HS-5 (cell line): ENCODE data around the gene COL9A2.

Source experiments
- DNase-seq: peaks from one replicate; pipeline ENCODE4 v3.0.0-alpha.2; 2012; ENCODE audit warnings: low read depth

COL9A2 gene

DNA sequence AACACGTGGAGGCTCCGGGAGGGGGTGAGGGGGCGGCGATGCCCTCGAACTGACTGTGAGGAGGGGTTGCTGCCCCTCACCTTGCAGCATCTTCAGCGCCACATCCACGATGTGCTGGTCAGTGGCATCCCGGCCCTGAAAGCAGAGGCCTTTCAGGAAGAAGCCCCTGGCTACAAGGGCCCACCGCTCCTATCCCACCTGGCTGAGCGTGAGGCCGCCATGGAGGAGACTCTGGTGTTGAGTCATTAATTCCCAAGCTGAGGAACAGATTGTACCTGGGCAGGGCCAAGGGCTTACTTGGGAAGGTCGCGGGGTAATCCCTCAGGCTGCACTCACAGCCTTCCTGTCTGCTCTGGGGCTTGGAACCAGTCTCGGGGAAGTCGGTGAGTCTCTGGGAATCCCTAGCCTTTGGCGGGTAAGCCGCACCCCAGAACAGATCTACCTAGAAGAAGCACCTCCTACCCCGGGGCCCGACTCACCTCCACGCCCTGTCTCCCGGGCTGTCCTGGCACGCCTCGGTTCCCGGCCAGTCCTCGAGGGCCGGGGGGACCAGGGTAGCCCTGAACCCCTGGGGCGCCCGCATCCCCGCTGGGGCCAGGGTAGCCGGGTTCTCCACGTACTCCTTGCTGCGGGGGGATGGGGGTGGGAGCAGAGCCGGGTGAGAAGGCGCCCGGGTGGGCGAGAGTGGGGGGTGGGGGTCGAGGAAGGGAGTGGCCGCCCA is 13.9 kb downstream of the COL9A2 start:
- no peak for DNase-seq

DNA sequence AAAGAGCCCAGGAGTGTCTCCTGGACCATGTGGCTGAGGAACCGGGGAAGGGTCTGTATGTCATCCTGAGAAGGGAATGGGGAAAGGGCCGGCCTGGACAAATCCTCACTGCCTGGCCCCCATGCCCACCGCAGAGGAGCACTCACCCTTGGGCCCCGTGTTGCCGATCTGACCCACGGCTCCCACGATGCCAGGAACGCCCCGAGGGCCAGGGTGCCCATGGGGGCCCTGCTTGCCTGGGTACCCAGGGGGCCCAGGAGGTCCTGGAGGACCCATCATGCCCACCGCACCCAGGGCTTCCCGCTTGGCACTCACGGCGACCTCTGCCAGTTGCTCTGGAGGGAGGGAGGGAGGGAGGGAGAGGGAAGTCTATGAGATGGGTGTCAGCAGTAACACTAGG is 14.6 kb downstream of the COL9A2 start:
- no peak for DNase-seq

DNA sequence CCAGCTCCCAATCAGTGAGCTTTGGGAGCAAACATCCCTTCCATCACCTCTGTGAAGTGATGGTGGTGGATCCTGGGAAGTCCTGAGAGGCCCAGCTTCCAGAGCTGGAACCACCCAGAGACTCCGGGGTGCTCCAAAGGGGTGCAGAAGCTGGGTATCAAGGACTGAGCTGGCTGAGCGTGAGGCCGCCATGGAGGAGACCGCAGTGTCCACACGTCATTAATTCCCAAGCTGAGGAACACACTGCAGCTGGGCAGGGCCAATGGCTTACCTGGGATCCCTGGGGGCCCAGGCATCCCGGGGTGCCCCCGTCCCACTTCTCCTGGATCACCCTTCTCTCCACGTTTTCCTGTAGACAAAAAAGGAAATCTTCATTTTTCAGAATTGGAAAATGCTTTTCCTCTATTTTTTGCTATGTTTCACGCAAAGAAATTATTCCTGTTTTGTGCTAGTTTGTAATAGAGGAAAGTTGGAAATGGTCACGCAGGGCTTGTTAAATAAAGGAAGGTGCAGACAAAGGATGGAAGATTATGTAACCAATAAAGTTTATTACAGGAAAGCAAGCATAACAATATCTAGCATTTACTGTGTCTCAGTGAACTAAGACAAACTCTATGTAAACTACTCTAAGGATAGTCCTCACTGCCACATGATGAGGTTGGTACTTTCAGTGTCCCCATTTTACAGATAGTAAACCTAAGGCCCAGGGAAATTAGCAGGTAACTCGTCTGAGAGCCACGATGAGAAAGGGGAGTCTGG is 15.4 kb downstream of the COL9A2 start:
- no peak for DNase-seq

GRCh38 chr1:40301066-40301465 is 16.0 kb downstream of the COL9A2 start:
- no peak for DNase-seq

- no peak for DNase-seq
These were observed 16.4 kb downstream of the COL9A2 start for GRCh38 chr1:40300651-40301050.

DNA sequence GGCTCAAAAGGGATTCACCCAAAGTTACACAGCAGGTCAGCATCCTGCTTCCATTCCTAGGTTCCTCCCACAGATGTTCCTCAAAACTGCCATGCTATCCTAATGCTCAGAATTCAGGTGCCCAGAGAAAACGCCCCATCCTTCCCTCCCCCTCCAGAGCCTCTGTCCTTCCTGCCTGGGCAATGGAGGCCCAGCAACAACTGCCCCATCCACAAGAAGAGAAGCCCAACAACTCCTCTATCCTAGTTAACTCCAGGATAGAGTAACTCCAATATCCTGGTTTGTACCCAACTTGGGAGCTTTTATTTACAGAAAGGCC is 16.9 kb downstream of the COL9A2 start:
- DNase-seq, result no peak

DNA sequence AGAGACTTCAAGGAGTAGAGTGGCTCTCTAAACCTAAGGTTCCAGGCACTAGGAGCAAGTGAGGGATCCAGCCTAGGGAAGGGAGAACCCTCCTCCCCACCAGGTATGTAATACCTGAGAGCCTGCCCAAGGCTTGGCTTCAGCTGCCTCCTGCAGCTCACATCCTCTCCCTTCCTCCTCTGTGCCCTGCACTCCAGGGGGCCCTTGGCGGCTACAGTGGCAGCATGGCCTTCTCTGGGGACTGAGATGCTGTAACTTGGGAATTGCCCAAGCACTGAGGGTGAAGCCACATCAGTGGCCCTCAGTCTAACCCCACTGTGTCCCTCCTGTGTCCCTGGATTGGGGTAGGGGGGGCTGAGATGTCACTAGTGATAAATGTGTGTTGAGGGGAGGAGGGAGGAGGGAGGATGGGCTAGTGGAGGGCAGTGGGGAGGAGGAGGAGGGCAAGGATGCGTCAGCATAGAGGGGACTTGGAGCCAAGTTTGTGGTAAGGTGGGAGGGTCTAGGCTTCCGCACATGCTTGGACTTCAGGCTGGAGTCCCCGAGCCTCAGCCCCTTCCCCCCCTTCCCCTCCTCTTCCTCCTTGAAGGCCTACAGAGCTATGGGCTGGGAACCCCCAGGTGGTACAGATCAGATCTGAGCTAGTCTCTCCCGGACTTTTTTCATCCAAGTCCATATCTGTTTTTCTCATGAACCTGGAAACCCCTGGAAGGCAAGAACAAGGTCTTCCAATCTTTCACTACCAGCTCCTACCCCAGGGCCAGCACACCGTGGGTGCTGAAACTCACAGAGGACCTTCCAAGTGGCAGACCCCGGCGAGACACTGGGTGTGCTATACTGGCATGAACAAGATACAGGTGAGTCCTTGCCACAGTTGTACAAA is 17.5 kb downstream of the COL9A2 start:
- DNase-seq, result no peak

DNA sequence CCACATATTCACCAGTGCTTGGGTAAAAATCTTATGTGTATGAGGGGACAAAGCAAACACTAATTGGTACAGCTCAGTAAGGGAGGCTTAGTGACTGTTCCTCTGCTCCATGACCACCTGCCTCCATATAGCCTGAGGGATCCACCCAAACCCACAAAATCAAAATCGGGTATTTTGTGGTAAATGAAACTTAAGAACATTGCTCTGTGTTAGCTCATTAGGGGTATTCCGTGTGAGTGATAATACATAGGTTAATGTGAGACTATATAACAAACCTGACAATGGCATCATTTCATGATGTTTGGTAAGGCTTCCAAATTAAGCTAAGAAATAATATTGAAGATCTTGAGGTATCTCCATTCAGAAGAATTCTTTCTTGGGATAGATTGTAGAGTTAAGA is 25.8 kb downstream of the COL9A2 start:
- DNase-seq, result no peak

DNA sequence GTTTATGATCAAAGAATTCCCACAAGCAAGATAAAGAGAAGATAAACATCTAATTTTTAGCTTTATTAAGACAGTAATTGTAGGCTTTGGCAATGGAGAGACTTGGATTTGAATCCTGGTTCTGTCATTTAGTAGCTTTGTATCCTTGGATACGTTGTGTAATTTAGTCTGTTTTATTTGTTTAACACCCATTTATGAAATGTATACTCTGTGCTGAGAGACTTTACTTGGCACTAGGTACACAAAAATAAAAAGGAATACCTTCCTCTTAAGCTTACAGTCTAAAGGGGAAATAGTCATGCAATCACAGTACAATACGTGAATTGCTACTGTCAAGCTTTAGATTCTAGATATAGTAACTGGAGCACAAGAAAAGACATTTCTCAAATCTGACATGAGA is 35.2 kb downstream of the COL9A2 start:
- DNase-seq, result no peak

DNA sequence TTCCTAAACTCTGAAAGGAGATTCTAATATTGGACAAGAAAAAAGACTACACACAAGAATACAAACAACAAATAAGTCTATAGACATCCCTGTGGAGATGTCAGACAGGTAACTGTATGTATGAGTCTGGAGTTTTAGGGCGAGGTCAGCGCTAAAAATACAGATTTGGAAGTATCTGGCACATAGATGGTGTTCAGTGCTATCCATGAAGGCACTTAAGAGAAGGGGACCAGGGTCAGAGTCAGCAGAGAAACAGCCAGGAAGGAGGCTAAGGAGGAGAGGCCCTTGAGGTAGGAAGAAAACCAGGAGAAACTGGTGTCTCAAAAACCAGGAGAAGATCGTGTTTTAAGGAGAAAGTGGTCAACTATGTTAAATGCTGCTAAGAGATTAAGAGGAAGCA is 41.0 kb downstream of the COL9A2 start:
- no peak for DNase-seq

GRCh38 chr1:40274331-40274730 is 42.8 kb downstream of the COL9A2 start:
- no peak for DNase-seq

DNA sequence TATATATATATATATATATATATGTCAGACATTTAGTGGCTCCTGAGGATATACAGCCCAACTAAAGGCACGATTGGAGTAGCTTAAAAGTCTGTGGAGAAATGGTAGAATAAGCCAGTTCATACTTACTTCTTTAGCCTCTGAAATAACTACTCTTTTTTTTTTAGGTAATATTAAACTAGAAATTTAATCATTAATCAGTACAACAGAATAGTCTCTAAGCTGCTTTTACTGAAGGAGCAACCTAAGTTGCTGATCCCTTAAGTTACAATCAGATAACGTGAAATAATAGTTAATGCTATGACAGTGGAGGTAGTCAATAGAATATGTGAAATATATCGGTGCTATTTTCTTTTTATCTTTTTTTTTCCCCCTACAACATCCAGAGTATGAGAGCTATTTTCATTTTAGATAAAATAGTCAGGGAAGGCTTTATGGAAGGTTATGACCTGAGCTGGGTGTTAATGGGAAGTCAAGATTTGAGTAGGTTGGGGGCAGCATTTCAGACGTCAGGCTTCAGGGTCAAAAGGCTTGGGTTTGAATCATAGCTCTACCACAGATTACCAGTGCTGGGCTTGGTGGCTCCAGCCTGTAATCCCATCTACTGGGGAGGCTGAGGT is 43.4 kb downstream of the COL9A2 start:
- DNase-seq, result no peak

DNA sequence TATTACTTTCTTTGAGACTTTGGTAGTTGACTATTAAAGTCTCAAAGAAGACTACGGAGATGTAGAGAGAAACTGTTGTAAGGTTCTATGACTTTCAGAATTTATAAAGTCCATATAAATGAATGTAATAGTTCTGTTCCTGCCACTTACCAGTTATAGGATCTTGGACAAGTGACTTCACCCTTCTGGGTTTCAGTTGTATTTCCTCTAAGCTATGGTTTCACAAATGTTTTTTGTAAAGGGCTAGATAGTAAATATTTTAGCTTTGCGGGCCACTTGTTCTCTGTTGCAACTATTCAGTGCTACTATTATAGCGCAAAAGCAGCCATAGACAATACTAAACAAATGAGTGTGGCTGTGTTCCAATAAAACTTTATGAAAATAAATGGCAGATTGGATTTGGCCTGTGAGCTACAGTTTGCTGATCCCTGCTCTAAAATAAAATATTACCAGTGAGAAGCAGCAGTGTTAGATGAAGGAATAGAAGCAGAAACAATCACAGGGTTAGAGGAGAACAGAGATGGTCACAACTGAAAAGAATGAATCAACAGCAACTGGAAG is 44.4 kb downstream of the COL9A2 start:
- no peak for DNase-seq

- no peak for DNase-seq
These were observed 46.8 kb downstream of the COL9A2 start for GRCh38 chr1:40270152-40270834.

- no peak for DNase-seq
These were observed 48.9 kb downstream of the COL9A2 start for GRCh38 chr1:40268211-40268610.

DNA sequence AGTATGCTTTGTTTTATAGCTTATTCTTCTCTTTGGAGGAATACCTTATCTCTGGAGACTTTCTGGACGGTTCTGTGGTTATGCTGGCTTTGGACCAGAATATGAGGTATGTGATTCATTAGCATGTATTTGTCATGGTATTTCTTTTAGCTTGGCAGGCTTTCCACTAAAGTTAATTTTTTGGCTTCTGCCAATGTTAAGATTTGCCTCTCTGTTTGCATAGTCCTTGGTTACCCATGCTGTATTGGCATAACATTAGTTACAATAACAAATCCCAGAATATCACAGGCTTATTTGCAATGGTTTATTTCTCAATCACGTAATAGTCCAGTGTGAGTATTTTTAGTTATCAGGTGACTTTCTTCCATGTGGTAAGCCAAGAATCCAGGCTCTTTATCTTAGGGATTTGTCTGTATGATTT is 49.3 kb downstream of the COL9A2 start:
- peak; percentile 76 for DNase-seq

DNA sequence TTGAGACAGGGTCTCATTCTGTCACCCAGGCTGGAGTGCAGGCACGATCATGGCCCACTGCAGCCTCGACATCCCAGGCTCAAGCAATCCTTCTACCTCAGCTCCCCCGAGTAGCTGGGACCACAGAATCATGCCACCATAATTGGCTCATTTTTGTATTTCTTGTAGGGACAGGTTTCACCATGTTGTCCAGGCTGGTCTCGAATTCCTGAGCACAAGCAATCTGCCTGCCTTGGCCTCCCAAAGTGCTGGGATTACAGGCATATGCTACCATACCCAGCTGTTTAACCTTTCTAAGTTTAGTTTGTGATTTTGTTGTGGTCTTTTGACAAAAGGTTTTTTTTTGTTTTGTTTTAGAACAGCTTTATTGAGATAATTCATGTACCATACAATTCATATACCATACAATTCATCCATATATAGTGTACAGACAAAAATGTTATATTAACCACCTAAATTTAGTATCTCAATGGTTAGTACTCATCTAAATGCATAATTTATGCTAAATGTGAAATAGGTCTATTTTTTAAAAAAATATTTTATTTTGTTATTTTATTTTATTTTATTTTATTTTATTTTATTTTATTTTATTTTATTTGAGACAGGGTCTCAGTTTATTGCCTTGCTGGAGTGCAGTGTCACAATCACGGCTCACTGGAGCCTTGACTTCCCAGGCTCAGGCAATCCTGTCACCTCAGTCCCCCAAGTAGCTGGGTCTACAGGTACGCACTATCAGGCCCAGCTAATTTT is 50.1 kb downstream of the COL9A2 start:
- no peak for DNase-seq

- no peak for DNase-seq
These were observed 51.2 kb downstream of the COL9A2 start for GRCh38 chr1:40265919-40266318.

- DNase-seq, result no peak
These were observed 51.8 kb downstream of the COL9A2 start for GRCh38 chr1:40265298-40265697.

- no peak for DNase-seq
These were observed 52.7 kb downstream of the COL9A2 start for GRCh38 chr1:40264354-40264781.

DNA sequence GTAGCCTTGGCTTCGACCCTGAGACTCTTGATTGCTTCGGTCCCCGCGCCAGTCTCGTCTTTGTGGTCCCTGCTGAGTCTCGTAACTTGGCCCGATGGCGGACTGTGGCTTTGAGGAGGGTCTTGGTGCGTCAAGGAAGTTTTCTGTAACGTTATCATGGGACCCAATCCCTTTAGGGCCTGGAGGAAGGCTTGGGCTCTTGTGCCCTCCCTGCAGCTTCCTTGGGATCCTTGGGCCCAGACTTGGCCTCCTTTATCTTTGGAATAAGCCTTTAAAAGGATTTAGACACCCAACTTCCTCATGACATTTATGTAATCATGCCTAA is 58.7 kb downstream of the COL9A2 start:
- DNase-seq, result no peak
